ENCODE results near the gene ADH1A.
"Not testable (repeated sequence)": the region's sequence is repeated elsewhere in the genome, so short reads cannot be mapped to it uniquely, and the experiment has no call there.

ADH1A gene

DNA sequence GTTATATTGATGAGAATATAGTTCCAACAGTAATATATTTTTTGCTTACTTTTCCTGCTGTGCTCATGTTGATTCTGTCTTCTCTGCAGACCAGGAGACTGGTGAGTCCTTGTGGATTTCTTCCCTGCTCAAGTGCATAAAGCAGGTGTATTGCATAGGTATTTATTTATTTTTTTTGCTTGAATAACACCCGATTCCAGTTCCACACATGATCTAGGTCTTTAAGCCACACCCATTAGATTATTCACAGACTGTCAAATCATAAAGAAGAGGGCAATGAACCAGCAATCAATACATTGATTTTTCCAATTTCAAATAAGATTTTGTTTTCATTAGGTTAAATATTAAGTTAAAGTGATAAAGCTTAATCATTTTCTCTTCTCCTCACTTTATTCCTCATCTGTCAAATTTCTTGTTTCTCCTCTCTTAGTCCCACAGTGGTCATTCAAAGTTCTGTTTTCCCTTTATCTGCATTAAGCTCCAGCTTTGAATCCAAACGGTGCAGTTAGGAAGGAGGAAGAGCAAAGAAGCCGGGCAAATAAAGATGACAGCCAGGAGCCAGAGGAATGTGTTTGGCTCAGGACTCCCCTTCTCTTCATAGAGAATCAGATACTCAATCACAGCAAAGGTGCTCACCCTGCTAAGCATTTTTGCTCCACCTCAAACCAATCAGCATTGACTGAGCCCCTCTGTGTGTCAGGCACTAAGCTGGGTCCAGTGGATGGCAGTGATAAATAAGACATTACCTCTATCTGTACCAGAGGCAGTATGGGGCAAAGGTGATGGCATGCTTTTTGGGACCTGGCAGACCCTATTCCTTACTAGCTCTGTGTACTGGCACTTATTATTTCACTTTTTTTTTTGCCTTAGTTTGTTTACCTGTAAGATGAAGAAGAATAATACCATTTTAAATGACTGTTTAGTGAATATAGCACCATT, at the start of gene ADH1A:
ADH1A (minus strand) TSS at position 138 of the 939 bp plus-strand sequence; CDS start at position 67, 71 bp downstream.
- no peak for DNase-seq

DNA sequence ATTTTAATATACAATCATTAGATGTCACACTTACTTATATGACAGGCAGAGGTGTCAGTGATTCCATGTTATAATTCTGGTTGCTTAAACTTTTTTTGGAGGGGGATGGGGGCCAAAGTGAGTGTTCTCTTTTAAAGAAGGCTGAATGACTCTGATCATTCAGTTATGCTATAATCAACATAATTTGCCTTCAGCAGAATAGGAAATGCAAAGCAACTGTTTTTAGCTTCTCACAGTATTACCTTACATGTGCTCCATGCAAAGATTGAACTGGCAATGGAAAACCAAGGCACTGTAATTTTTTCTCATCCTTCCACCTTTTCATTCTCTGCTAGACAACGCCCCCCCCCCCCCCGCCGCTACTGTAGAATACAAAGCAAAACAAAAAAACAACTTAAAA, 48.4 kb upstream of the ADH1A start:
- no peak for DNase-seq

GRCh38 chr4:99336553-99336952, 45.8 kb upstream of the ADH1A start:
- DNase-seq, result no peak

DNA sequence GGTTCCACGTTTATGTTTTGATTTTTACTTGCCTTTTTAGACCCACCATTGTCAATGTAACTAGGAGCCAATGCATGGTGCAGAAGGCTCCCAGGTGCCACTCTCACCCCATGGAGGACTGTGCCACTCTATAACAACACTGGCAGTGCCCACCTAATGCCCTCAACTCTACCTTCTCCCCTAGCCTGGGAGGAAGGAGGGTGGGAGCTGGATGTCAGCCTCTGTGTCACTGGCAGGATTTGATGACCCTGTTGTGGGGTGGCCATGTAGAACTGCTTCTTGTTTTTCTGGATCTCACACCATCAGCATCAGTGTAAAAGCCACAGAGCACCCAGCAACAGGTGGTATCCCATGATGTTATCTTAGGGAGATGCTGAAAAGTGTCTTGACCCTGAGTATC, 44.1 kb upstream of the ADH1A start:
- no peak for DNase-seq

GRCh38 chr4:99330648-99331047, 39.9 kb upstream of the ADH1A start:
- no peak for DNase-seq

GRCh38 chr4:99329876-99330275, 39.1 kb upstream of the ADH1A start:
- DNase-seq, result no peak

DNA sequence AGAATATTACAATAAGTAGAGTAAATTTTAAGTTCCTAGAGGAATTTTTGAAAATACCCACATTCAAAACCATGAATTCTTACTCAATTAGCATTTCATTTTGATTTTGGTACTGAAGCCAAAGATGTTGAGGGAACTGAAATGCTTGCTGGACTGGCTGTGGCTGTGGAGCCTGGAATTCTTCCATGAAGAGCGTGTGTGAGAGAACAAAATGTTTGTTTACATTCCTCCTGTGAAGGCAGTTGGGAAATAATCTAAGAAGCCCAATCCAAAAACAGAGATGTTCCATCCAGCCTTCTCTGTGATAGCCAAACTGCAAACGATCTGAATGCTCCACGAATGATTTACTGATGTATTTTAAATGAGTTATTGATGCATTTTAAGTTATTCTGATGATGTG, 34.2 kb upstream of the ADH1A start:
- no peak for DNase-seq

- DNase-seq, result no peak
Measured at GRCh38 chr4:99324361-99324760, 33.6 kb upstream of the ADH1A start.

DNA sequence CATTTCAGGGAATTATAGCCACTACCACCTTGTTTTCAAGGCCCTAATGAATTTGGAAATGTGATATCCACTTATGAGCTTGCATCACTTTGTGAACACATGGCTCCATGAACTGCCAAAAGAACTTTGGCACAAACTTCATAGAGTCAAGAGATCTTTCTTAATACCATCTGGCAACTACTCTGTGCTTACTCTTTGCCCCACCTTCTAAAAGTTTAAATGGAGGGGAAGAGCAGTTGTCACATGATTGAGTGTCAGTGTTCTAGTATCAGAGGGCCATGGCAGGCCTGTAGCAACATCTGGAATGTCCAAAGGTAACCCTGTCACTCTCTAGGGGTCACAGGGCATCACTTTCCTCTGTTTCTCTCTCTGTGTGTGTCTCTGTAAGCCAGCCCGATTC, 33.0 kb upstream of the ADH1A start:
- DNase-seq, result no peak

GRCh38 chr4:99321241-99322191, 30.7 kb upstream of the ADH1A start, which contains the start of gene ADH1B:
TSS of gene ADH1B (minus strand) at chr4:99321401. CDS start at chr4:99321331, 70 bp downstream.
- no peak for DNase-seq

GRCh38 chr4:99317811-99318210, 27.0 kb upstream of the ADH1A start:
- DNase-seq, result not testable (repeated sequence)

DNA sequence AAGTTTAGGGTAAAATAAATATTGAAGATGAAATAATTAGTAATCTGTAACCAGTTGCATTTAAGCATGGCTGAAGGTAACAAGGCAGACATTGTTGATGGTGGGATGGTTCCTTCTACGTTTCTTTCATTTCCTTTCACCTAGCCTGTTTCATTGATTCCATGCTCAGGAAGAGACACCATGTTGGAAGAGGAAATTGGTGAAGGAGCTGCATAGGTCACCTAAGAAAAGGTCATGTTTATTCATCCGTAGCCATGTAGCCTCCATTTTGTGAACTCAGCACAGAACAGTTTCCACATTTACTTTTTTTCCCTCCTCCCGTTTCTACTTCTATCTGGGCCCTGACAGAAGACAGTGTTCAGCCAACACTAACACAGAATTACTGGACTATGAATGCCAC, 26.6 kb upstream of the ADH1A start:
- no peak for DNase-seq

DNA sequence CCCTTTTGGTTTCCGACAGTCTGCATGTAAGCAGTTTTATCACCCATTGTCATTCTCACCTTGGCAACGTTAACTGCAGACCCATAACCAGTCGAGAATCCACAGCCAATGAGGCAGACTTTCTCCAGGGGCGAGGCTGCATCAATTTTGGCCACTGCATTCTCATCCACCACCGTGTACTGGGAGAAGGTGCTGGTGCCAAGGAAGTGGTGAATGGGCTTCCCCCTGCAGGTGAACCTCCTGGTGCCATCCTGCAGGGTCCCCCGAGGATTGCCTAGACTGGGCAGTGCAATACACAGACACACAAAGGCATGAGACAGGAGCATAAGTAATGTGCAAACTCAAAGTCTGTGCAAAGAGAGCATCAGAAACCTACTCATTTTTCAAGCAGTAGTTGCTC, 25.1 kb upstream of the ADH1A start:
- no peak for DNase-seq

GRCh38 chr4:99314211-99314610, 23.4 kb upstream of the ADH1A start:
- no peak for DNase-seq

- no peak for DNase-seq
Measured at GRCh38 chr4:99310389-99310788, 19.6 kb upstream of the ADH1A start.

- no peak for DNase-seq
Measured at GRCh38 chr4:99305638-99306400, 15.0 kb upstream of the ADH1A start.

- DNase-seq, result no peak
Measured at GRCh38 chr4:99301376-99302164, 10.8 kb upstream of the ADH1A start.

DNA sequence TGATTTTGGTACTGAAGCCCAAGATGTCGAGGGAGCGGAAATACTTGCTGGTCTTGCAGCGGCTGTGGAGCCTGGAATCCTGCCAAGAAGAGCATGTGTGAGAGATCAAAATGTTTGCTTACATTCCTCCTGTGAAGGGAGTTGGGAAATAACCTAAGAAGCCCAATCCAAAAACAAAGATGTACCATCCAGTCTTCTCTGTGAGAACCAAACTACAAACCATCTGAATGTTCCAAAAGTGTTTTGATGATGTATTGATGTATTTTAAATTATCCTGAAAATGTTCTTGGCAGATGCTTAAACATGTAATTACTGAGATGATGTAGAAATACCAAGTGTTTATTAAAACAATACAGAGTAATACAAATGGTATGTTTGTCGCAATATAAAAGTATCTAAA, 10.1 kb upstream of the ADH1A start:
- DNase-seq, result no peak

GRCh38 chr4:99293357-99293756, 2.6 kb upstream of the ADH1A start:
- no peak for DNase-seq

DNA sequence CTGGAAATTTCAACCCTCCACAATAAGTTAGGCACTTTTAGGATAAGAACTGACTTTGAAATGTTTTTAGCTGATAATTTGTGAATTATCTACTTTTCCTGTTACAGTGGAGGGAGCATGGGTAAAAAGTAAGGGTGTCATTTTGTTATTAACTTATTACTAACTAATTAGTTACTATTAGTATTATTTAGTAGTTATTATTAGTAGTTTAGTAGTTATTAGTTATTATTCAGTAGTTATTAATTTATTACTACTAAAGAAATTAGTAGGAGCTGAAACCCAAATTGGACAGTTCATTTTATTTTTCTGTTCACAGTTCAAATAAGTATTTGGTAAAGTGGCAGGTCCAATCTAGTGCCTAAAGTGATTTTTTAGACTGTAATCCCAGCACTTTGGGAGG, 5.4 kb downstream of the ADH1A start:
- no peak for DNase-seq

DNA sequence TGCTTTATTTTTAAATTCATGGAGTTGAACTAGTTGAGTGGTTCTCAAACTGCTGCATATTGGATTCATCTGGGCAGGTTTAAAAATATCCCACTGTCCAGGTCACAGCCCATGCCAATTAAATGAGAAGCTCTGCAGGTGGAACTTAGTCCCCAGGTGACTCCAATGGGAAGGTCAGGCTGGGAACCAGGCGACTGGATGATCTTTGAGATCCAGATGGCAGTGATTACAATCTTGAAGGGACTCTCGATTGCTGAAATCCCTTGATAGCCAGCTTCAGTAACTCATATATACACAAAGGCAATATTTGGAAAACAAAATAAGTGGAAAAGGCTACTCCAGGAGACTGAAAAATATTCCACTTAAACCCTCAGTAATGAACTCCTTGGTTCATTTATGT, 8.1 kb downstream of the ADH1A start:
- DNase-seq, result no peak

DNA sequence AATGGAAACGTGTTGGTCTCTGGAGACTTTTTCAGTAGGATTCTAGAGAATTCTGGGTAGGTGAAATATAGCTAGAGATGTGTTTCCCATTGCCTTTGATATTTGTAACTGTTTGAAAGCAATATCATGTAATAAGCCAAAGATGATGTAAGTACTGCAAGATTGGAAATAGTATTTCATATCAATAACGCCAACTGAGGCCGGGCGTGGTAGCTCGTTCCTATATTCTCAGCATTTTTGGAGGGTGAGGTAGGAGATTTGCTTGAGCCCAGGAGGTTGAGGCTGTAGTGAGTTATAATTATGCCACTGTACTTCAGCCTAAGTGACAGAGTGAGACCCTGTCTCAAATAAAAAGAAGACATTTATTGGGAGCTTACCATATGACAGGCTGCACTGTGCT, 9.5 kb downstream of the ADH1A start:
- DNase-seq, result no peak

Measured in NK-92 treated with Interleukin-12 subunit alpha and Interleukin-12 subunit beta, amount 100 ng/mL, for 24 hours (cell line).